ENCODE results near the gene CDCA7L. TPM values are rescaled to one million over a fixed set of nuclear protein-coding genes. Genes with fewer than 3 reads are reported as not detected.

CDCA7L gene
- total RNA-seq, 1 experiment from 2014 or later: 107 TPM

- TF ChIP-seq SP1 (IDR thresholded peaks at IDR 0.05; ENCODE audit: low read depth): no peak
- no peak for TF ChIP-seq RAD21 (IDR thresholded peaks at IDR 0.05; ENCODE audit: low read depth)
- TF ChIP-seq CEBPB (IDR thresholded peaks at IDR 0.05; ENCODE audit: low read depth): no peak
- no peak for TF ChIP-seq POLR2A (IDR thresholded peaks at IDR 0.05; ENCODE audit: borderline replicate concordance, extremely low read depth, insufficient read depth, insufficient read length)
- no peak for TF ChIP-seq FOSL1 (IDR thresholded peaks at IDR 0.05; ENCODE audit: low read depth)
- no peak for TF ChIP-seq TCF7L2 (IDR thresholded peaks at IDR 0.05; ENCODE audit: borderline replicate concordance, extremely low read depth, insufficient read depth, insufficient read length)
- TF ChIP-seq JUND (IDR thresholded peaks at IDR 0.05): no peak
- no peak for TF ChIP-seq ZNF274 (IDR thresholded peaks at IDR 0.05; ENCODE audit: low read depth, low read length)
- TF ChIP-seq YY1 (IDR thresholded peaks at IDR 0.05; ENCODE audit: extremely low read depth, insufficient replicate concordance, low read depth, low read length): no peak
- TF ChIP-seq REST (IDR thresholded peaks at IDR 0.05; ENCODE audit: low read depth): no peak
- TF ChIP-seq, protein P1, sequence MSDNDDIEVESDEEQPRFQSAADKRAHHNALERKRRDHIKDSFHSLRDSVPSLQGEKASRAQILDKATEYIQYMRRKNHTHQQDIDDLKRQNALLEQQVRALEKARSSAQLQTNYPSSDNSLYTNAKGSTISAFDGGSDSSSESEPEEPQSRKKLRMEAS (IDR thresholded peaks at IDR 0.05): no peak
- no peak for TF ChIP-seq ATF3 (IDR thresholded peaks at IDR 0.05)
- no peak for TF ChIP-seq SIN3A (IDR thresholded peaks at IDR 0.05; ENCODE audit: low read depth)
- no peak for TF ChIP-seq CBX3 (IDR thresholded peaks at IDR 0.05; ENCODE audit: low read depth)
- TF ChIP-seq EZH2phosphoT487 (IDR thresholded peaks at IDR 0.05; ENCODE audit: borderline replicate concordance): no peak
- intact Hi-C loops (cut with micrococcal nuclease): no loop called here
- 0 out of 2 replicates have a peak, but pooled peaks cover 7% of the 10 kb centered on the region for H4K20me1 ChIP-seq (ENCODE audit: insufficient read depth)
- no peak overlapping the region for H3K27ac ChIP-seq (ENCODE audit: low read depth, low read length)
- no peaks in the 10 kb centered on the region for H3K9me3 ChIP-seq (ENCODE audit: control insufficient read depth in 1 of 2, insufficient read depth in 1 of 2, low read depth in 1 of 2, low read length in 2 of 2)
- ChIA-PET POLR2A (no interaction called here), CTCF (no interaction called here), RAD21 (ENCODE audit: low non-redundant PET in 1 of 2, low total read pairs in 2 of 2, uncharacterized antibody in 2 of 2, unreplicated experiment in 2 of 2) (no interaction called here)
- H3K27me3 ChIP-seq (ENCODE audit: insufficient read depth, low read length): no peaks in the 10 kb centered on the region
- H3K9ac ChIP-seq (ENCODE audit: low read length): no peak overlapping the region
- no peak overlapping the region for H3K4me2 ChIP-seq (ENCODE audit: low read length)
- H3K79me2 ChIP-seq (ENCODE audit: insufficient read depth, low read length): peaks cover 99% of the 10 kb centered on the region
- DNase-seq (ENCODE audit: low read depth, low spot score) (no peak), ATAC-seq (no peak)
- no peak overlapping the region for H3K4me3 ChIP-seq (replicated peaks in 1 of 2; ENCODE audit: low read depth in 1 of 2, low read length in 2 of 2)
- no peaks in the 10 kb centered on the region for H3K4me1 ChIP-seq (ENCODE audit: control insufficient read depth in 1 of 2, insufficient read depth in 2 of 2, low read length in 2 of 2)
- no peak overlapping the region for H2AFZ ChIP-seq (ENCODE audit: low read depth, low read length, poor library complexity, severe bottlenecking)
- BruUV-seq (replicated peaks): no TSS peak
- H3K36me3 ChIP-seq (ENCODE audit: control insufficient read depth in 1 of 2, insufficient read depth in 2 of 2, low read length in 2 of 2): peaks cover 0 to 3% of the 10 kb centered on the region in 2 experiments; a peak in 2 of 4 replicates
- H3K9me2 ChIP-seq (ENCODE audit: insufficient read depth): no peaks in the 10 kb centered on the region
Measured at GRCh38 chr7:21938463-21938862, 7.2 kb downstream of the CDCA7L start.
